Common myeloid progenitor, CD34-positive (primary cell): Measurements from ENCODE around the gene MAPK8IP2.

ENCODE experiments used
- CTCF ChIA-PET: fragments of 350-600 bp; sonication (Branson Sonifier 250); formaldehyde crosslinking; loops from one replicate; lab custom pipeline; 2021; ENCODE audit warnings: antibody characterized with exemption; lab: Charles Lee
- POLR2A ChIA-PET: fragments of 350-600 bp; sonication (Branson Sonifier 250); formaldehyde crosslinking; loops from one replicate; lab custom pipeline; 2021; ENCODE audit warnings: antibody characterized with exemption; lab: Charles Lee
- DNase-seq, 3 donors: peaks; one replicate each; pipeline versions ENCODE4 v3.0.0 to v3.0.0-alpha.2; 2013
- H3K27ac ChIP-seq, 2 experiments: 1 replicate in 1 of 2; 2 replicates in 1 of 2; pipeline ENCODE4 v1.7.0; 2013; ENCODE audit warnings: inconsistent platforms in 2 of 2, low read length in 2 of 2, mild to moderate bottlenecking in 2 of 2, low read depth in 1 of 2, moderate library complexity in 1 of 2; ENCODE audit not compliant: severe bottlenecking in 2 of 2, insufficient read depth in 1 of 2, poor library complexity in 1 of 2
- H3K27me3 ChIP-seq, 5 experiments: replicated peaks in 2 of 5; 1 replicate in 3 of 5; 2 replicates in 2 of 5; pipeline versions ENCODE4 v1.6.1 to v1.7.0; 2013; ENCODE audit warnings: low read length in 4 of 5, mild to moderate bottlenecking in 2 of 5, moderate library complexity in 2 of 5, inconsistent platforms in 1 of 5; ENCODE audit not compliant: insufficient read depth in 5 of 5, control insufficient read depth in 4 of 5
- H3K36me3 ChIP-seq, 4 experiments: 1 replicate in 2 of 4; 2 replicates in 2 of 4; pipeline versions ENCODE4 v1.6.1 to v1.7.0; 2013; ENCODE audit warnings: low read length in 3 of 4, control low read depth in 1 of 4, mild to moderate bottlenecking in 1 of 4; ENCODE audit not compliant: control insufficient read depth in 4 of 4, insufficient read depth in 4 of 4
- H3K4me1 ChIP-seq, 4 experiments: 1 replicate in 3 of 4; 2 replicates in 1 of 4; pipeline versions ENCODE4 v1.6.1 to v1.7.1; 2013; ENCODE audit warnings: low read length in 3 of 4, mild to moderate bottlenecking in 3 of 4, control low read depth in 1 of 4, inconsistent platforms in 1 of 4, moderate library complexity in 1 of 4; ENCODE audit not compliant: control insufficient read depth in 4 of 4, insufficient read depth in 4 of 4; ENCODE audit errors: control extremely low read depth in 1 of 4
- H3K4me3 ChIP-seq, 7 experiments: 1 replicate in 4 of 7; 2 replicates in 3 of 7; pipeline versions ENCODE4 v1.5.1 to v1.7.0; 2013; ENCODE audit warnings: mild to moderate bottlenecking in 7 of 7, low read length in 6 of 7, moderate library complexity in 6 of 7, inconsistent platforms in 2 of 7, low read depth in 2 of 7, control low read depth in 1 of 7; ENCODE audit not compliant: insufficient read depth in 4 of 7, control insufficient read depth in 1 of 7; ENCODE audit errors: extremely low read depth in 1 of 7
- H3K9me3 ChIP-seq, 5 experiments: 1 replicate in 4 of 5; 2 replicates in 1 of 5; pipeline versions ENCODE4 v1.6.1 to v1.7.1; 2013; ENCODE audit warnings: low read length in 4 of 5, mild to moderate bottlenecking in 2 of 5, inconsistent platforms in 1 of 5, low read depth in 1 of 5, moderate library complexity in 1 of 5; ENCODE audit not compliant: control insufficient read depth in 4 of 5, insufficient read depth in 2 of 5; ENCODE audit errors: control extremely low read depth in 1 of 5
- whole genome bisulfite sequencing: methylation state at CpG from one replicate; pipeline ENCODE4 v1.1.5; 2013; ENCODE audit not compliant: insufficient coverage; 5-methylcytosine and 5-hydroxymethylcytosine counted together

MAPK8IP2 gene

DNA sequence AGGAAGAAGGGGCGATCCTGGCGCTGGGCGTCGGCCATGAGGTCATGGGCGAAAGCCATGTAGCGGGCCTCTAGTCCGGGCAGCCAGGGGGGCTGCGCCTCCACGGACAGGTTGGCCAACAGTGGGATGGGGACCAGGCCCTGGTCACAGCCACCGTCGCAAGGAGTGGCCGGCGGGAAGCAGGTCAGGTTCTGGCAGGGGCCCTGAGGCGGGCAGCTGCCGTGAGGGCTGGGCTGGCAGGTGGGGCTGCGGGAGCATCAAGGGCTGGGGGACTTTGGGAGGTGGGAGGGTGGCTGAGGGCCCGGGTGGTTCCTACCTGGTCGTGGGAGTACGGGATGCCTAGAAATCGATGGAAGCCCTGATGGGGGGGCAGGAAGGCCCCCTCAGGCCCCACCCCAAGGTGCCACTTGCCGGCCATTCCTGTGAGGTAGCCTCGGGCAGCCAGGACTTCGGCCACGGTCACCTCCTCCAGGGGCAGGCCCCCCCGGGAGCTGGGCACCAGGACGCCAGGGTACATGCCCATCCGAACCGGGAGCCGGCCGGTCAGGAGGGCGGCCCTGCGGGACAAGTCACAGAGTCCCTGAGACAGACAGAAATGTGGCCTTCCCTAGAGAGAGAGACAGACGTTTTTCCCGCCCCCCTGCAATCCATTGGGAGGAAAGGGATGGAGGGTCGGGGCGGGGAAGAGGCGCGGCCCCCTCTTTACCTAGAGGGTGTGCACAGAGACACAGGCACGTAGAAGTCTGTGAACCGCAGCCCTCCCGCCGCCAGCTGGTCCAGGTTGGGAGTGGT is 26.5 kb downstream of the MAPK8IP2 start:
- POLR2A ChIA-PET: interaction anchor here (0.6 to 1.9 kb wide), 2 partner anchors 46 to 102 kb away, joined by 3 to 10 read pairs; partner anchors contain the start of genes SCO2 and SHANK3
- Histone ChIP-seq H3K27me3 (no peaks in the 10 kb centered on the region), H3K27ac (peak overlapping the region in 1 of 2 experiments; percentile 43), H3K36me3 (peaks cover 2 to 11% (median 6%) of the 10 kb centered on the region in 4 experiments), H3K4me1 (peaks cover 3 to 41% (median 26%) of the 10 kb centered on the region in 4 experiments), H3K4me3 (peak overlapping the region; percentile 54 to 83 (median 74)), H3K9me3 (no peaks in the 10 kb centered on the region)
- no peak for DNase-seq
- WGBS: 91% methylated on average over 33 of the region's 42 CpGs
- CTCF ChIA-PET: interaction anchor here (1.1 to 3.6 kb wide), 5 partner anchors 15 to 101 kb away, joined by 3 to 22 read pairs (median 5); partner anchors contain the start of gene SCO2

DNA sequence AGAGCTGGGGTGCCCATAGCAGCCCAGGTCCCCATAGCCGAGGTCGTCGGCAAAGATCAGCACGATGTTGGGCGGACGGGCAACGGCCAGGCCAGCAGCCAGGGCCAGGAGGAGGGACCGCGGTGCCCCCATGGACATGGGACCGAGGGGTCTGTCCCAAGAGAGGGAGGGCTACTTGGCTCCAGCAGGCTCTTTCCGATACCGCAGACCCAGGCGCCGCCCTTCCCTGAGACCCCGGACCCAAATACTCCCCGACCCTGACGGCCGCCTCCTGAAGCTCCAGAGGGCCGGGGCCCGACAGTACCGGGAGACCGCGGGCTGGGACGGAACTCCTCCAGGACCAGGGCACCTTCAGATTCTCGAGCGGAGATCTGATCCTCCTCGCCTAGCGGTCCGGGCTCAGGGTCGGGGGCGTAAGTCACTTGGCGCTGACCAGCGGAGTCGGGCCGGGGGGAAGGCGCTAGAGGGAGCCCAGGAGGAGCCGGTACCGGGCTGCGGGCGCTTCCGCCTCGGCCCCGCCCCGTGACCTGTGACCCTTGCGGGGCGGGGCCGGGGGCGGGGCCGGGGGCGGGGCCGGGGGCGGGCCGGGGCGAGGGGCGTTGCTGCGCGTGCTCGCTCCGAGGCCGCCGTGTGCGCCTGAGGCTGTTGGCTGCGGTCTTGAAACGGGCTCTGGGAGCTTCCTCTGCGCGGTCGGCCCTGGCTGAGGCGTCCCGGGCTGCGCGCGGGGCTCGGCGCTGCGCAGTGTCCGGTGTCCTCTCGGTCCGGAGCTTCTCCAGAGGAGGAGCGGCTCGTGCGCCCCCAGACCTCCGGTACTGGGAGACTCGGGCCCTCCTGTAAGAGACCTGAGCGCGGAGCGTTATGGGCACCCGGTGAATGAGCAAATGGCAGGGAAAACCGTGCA is 27.3 kb downstream of the MAPK8IP2 start, which contains the start of gene ARSA:
TSS of gene ARSA (minus strand) at position 511 of the 901 bp plus-strand sequence. CDS start at position 138, 373 bp downstream.
- peak; percentile 80 to 85 (median 83) for DNase-seq
- H3K27ac ChIP-seq: peak within 1 kb of the TSS; percentile 20 to 43
- peaks cover 2 to 11% (median 6%) of the 10 kb centered on the region in 4 experiments for H3K36me3 ChIP-seq
- H3K4me3 ChIP-seq: peak within 1 kb of the TSS; percentile 58 to 83 (median 76)
- no peaks in the 10 kb centered on the region for H3K27me3 ChIP-seq
- ChIA-PET CTCF (interaction anchor here (0.7 to 3.6 kb wide), 5 partner anchors 9 to 102 kb away, joined by 3 to 22 read pairs (median 5); partner anchors contain the start of gene SCO2), POLR2A (interaction anchor here (0.6 to 1.1 kb wide), 3 partner anchors 8 to 45 kb away, joined by 3 to 9 read pairs (median 3); partner anchors contain the start of gene SHANK3)
- H3K4me1 ChIP-seq: peaks cover 3 to 33% (median 19%) of the 10 kb centered on the region in 4 experiments
- H3K9me3 ChIP-seq: no peaks in the 10 kb centered on the region
- WGBS: 5% methylated on average over 72 of the region's 88 CpGs

GRCh38 chr22:50628543-50629134 is 28.0 kb downstream of the MAPK8IP2 start:
- CTCF ChIA-PET: interaction anchor here (1.4 to 3.6 kb wide), 3 partner anchors 13 to 63 kb away, joined by 3 to 22 read pairs (median 6); no protein-coding TSS in a partner anchor
- POLR2A ChIA-PET: interaction anchor here (0.6 to 1.1 kb wide), 3 partner anchors 9 to 44 kb away, joined by 3 to 9 read pairs (median 3); partner anchors contain the start of gene SHANK3

GRCh38 chr22:50630376-50630775 is 29.8 kb downstream of the MAPK8IP2 start:
- Histone ChIP-seq H3K9me3 (no peaks in the 10 kb centered on the region), H3K4me3 (no peak overlapping the region), H3K4me1 (peaks cover 3 to 29% (median 17%) of the 10 kb centered on the region in 4 experiments), H3K27ac (no peak overlapping the region), H3K27me3 (no peaks in the 10 kb centered on the region), H3K36me3 (peaks cover 0 to 6% (median 3%) of the 10 kb centered on the region in 4 experiments)
- CTCF ChIA-PET: interaction anchor here (0.6 to 2.0 kb wide), 6 partner anchors 9 to 72 kb away, joined by 3 to 7 read pairs (median 4); no protein-coding TSS in a partner anchor
- POLR2A ChIA-PET: interaction anchor here (1.4 to 1.5 kb wide), 2 partner anchors 8 to 42 kb away, joined by 3 to 9 read pairs; partner anchors contain the start of gene SHANK3
- peak in 2 of 3 donors; percentile 27 to 47 for DNase-seq
- 95% methylated on average over 5 of the region's 5 CpGs for WGBS

More at GRCh38 chr22:50628543-50629134, 28.0 kb downstream of the MAPK8IP2 start:
- H3K4me1 ChIP-seq: peaks cover 3 to 29% (median 17%) of the 10 kb centered on the region in 4 experiments
- no peaks in the 10 kb centered on the region for H3K27me3 ChIP-seq
- H3K36me3 ChIP-seq: peaks cover 2 to 11% (median 6%) of the 10 kb centered on the region in 4 experiments
- peak overlapping the region; percentile 20 to 40 for H3K27ac ChIP-seq
- WGBS: 12% methylated on average over 3 of the region's 16 CpGs
- DNase-seq: peak in 1 of 3 donors; percentile 19
- peak overlapping the region; percentile 48 to 83 (median 76) for H3K4me3 ChIP-seq
- H3K9me3 ChIP-seq: no peaks in the 10 kb centered on the region

- POLR2A ChIA-PET: interaction anchor here (0.6 kb wide), 1 partner anchor 54 kb away, joined by 3 read pairs; no protein-coding TSS in a partner anchor
- H3K9me3 ChIP-seq: peaks cover 0 to 2% (median 0%) of the 10 kb centered on the region in 5 experiments
- H3K27ac ChIP-seq: no peak overlapping the region
- DNase-seq: no peak
- CTCF ChIA-PET: interaction anchor here (0.8 to 2.8 kb wide), 3 partner anchors 9 to 429 kb away, joined by 3 to 13 read pairs (median 10); no protein-coding TSS in a partner anchor
- H3K4me3 ChIP-seq: no peak overlapping the region
- H3K36me3 ChIP-seq: no peaks in the 10 kb centered on the region
- peaks cover 3 to 23% (median 10%) of the 10 kb centered on the region in 4 experiments for H3K4me1 ChIP-seq
- H3K27me3 ChIP-seq: no peaks in the 10 kb centered on the region
- 98% methylated on average over 5 of the region's 5 CpGs for WGBS
Measured at GRCh38 chr22:50633086-50633485, 32.5 kb downstream of the MAPK8IP2 start.

GRCh38 chr22:50633771-50634170 is 33.2 kb downstream of the MAPK8IP2 start:
- Histone ChIP-seq H3K9me3 (peaks cover 0 to 2% (median 0%) of the 10 kb centered on the region in 5 experiments), H3K4me1 (peaks cover 2 to 16% (median 5%) of the 10 kb centered on the region in 4 experiments), H3K36me3 (no peaks in the 10 kb centered on the region), H3K27me3 (no peaks in the 10 kb centered on the region), H3K4me3 (no peak overlapping the region), H3K27ac (no peak overlapping the region)
- DNase-seq: no peak
- 95% methylated on average over 10 of the region's 11 CpGs for WGBS
- CTCF ChIA-PET: interaction anchor here (1.7 to 2.8 kb wide), 2 partner anchors 8 to 12 kb away, joined by 10 to 13 read pairs; no protein-coding TSS in a partner anchor
- POLR2A ChIA-PET: no interaction called here
